HepG2 (cell line): ENCODE results near the gene ARHGAP33. TPM values are rescaled to one million over a fixed set of nuclear protein-coding genes. Genes with fewer than 3 reads are reported as not detected.
A peak's percentile ranks its signal among the peaks of the same experiment; 100 is the strongest.

Experiments used
- GABPB1 ChIP-seq: IDR thresholded peaks from 2 replicates; pipeline ENCODE4 v1.6.1; 2016; ENCODE audit warnings: mild to moderate bottlenecking, missing genetic modification reagents, moderate library complexity, missing compliant biosample characterization
- MAFG ChIP-seq: sonication (generic); formaldehyde crosslinking; IDR thresholded peaks from 2 replicates; pipeline ENCODE4 v1.5.1; 2020; ENCODE audit warnings: mild to moderate bottlenecking, missing genetic modification reagents
- NFYC ChIP-seq: IDR thresholded peaks from 2 replicates; pipeline ENCODE4 v1.6.1; 2016; ENCODE audit warnings: missing genetic modification reagents, missing compliant biosample characterization
- PHF5A ChIP-seq: IDR thresholded peaks from one replicate; pipeline ENCODE4 v1.6.1; 2018; ENCODE audit warnings: low read depth, missing genetic modification reagents; ENCODE audit not compliant: unreplicated experiment
- SIN3B ChIP-seq: fragments of 150-350 bp; IDR thresholded peaks from 2 replicates; pipeline ENCODE4 v1.6.1; 2014; ENCODE audit warnings: low read length
- SKI ChIP-seq: fragments of 450-650 bp; IDR thresholded peaks from one replicate; pipeline ENCODE4 v1.6.1; 2018; ENCODE audit warnings: mild to moderate bottlenecking; ENCODE audit not compliant: partially characterized antibody
- SRY ChIP-seq: sonication (generic); formaldehyde crosslinking; IDR thresholded peaks from 2 replicates; pipeline ENCODE4 v1.8.0; 2022; ENCODE audit warnings: mild to moderate bottlenecking, missing genetic modification reagents
- ZNF143 ChIP-seq: sonication (generic); formaldehyde crosslinking; IDR thresholded peaks from 2 replicates; pipeline ENCODE4 v1.4.0; 2020; ENCODE audit warnings: missing genetic modification reagents
- polyA plus RNA-seq, 8 experiments: library from polyadenylated mRNA; depleted of rRNA in 3 of 8; stranded (reverse) in 7 of 8; unstranded in 1 of 8; fragments of >200 nt; fragmentation: Illumina TruSeq in 4 of 8; extraction: Trizol in 4 of 8; gene quantifications; 2 replicates each; pipeline versions ENCODE4 v1.2.1 to v1.2.3, GENCODE V29; 2011 to 2016; ENCODE audit warnings: low read depth in 4 of 8, missing spikeins in 1 of 8, mixed read lengths in 1 of 8; ENCODE audit not compliant: insufficient read depth in 1 of 8
- total RNA-seq, 5 experiments: library from RNA; depleted of rRNA; stranded (reverse); fragments of >200 nt; fragmentation: Illumina TruSeq; extraction: Trizol; gene quantifications; 2 replicates each; pipeline ENCODE4 v1.2.3, GENCODE V29; 2016; ENCODE audit warnings: low read depth in 1 of 5
- TF ChIP-seq, protein P1 (sequence below), 2 experiments: sonication (generic) in 1 of 2; formaldehyde crosslinking in 1 of 2; IDR thresholded peaks; 2 replicates each; pipeline versions ENCODE4 v1.6.1 to v1.9.0; 2014 to 2022; ENCODE audit warnings: antibody characterized with exemption in 1 of 2, borderline replicate concordance in 1 of 2, inconsistent platforms in 1 of 2, low read depth in 1 of 2, missing genetic modification reagents in 1 of 2
- TF ChIP-seq, protein P2 (sequence below), 2 experiments: sonication (generic) in 1 of 2; formaldehyde crosslinking in 1 of 2; IDR thresholded peaks; 2 replicates each; pipeline versions ENCODE4 v1.5.1 to v1.6.1; 2011 to 2020; ENCODE audit warnings: borderline replicate concordance in 1 of 2, low read depth in 1 of 2, low read length in 1 of 2, mild to moderate bottlenecking in 1 of 2, missing genetic modification reagents in 1 of 2, moderate library complexity in 1 of 2
- TF ChIP-seq, protein P3 (sequence below): IDR thresholded peaks from 2 replicates; pipeline ENCODE4 v1.6.1; 2016; ENCODE audit warnings: low read depth, missing genetic modification reagents, missing compliant biosample characterization
- TF ChIP-seq, protein P4 (sequence below): sonication (generic); formaldehyde crosslinking; IDR thresholded peaks from 2 replicates; pipeline ENCODE4 v1.8.0; 2022; ENCODE audit warnings: mild to moderate bottlenecking, missing genetic modification reagents

Gene ARHGAP33
- total and polyA plus RNA-seq, 2 of the 13 experiments (the other 11 are each of a cell fraction or from before 2014, with no cell fraction given): 1.3 to 2.7 TPM

DNA sequence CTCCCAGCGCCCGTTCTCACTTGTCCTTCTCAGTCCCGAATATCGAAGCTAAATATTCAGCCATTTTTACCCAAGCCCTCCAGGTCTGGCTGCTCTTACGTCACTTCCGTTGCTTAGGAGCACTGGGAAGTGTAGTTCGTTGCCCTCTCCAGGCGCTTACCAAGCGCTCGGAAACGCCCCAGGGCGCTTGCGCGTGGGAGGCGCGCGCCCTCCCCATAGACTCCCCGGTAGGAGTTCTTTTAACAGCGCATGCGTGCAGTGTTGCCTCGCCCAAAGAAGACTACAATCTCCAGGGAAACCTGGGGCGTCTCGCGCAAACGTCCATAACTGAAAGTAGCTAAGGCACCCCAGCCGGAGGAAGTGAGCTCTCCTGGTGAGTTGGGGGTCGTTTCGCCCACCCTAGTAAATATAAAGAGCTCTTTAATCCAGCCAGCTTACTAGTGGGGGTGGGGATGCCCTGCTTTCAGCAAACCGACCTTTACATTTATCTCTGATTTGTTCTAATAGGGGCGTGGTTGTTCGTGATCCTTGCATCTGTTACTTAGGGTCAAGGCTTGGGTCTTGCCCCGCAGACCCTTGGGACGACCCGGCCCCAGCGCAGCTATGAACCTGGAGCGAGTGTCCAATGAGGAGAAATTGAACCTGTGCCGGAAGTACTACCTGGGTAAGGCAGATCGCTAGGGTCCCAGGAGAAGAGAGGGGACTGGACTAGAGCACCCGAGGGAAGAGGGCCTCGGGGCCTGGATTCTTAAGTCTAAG is 29.9 kb upstream of the ARHGAP33 start, which contains the start of the genes PSENEN and U2AF1L4 (continued):
- TF ChIP-seq ZNF143 (CRISPR knock-in tag): peak; percentile 92
- TF ChIP-seq SIN3B: peak; percentile 31; the same call in 1 of the 2 replicates
- TF ChIP-seq, protein P1, sequence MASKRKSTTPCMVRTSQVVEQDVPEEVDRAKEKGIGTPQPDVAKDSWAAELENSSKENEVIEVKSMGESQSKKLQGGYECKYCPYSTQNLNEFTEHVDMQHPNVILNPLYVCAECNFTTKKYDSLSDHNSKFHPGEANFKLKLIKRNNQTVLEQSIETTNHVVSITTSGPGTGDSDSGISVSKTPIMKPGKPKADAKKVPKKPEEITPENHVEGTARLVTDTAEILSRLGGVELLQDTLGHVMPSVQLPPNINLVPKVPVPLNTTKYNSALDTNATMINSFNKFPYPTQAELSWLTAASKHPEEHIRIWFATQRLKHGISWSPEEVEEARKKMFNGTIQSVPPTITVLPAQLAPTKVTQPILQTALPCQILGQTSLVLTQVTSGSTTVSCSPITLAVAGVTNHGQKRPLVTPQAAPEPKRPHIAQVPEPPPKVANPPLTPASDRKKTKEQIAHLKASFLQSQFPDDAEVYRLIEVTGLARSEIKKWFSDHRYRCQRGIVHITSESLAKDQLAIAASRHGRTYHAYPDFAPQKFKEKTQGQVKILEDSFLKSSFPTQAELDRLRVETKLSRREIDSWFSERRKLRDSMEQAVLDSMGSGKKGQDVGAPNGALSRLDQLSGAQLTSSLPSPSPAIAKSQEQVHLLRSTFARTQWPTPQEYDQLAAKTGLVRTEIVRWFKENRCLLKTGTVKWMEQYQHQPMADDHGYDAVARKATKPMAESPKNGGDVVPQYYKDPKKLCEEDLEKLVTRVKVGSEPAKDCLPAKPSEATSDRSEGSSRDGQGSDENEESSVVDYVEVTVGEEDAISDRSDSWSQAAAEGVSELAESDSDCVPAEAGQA (IDR thresholded peaks at IDR 0.05; ENCODE audit: low read depth): peak; percentile 70
- TF ChIP-seq, protein P1 (CRISPR knock-in tag; IDR thresholded peaks at IDR 0.05; ENCODE audit: borderline replicate concordance): no peak
- TF ChIP-seq GABPB1 (CRISPR knock-in tag): peak; percentile 96
- no peak for TF ChIP-seq NFYC
- TF ChIP-seq, protein P2, sequence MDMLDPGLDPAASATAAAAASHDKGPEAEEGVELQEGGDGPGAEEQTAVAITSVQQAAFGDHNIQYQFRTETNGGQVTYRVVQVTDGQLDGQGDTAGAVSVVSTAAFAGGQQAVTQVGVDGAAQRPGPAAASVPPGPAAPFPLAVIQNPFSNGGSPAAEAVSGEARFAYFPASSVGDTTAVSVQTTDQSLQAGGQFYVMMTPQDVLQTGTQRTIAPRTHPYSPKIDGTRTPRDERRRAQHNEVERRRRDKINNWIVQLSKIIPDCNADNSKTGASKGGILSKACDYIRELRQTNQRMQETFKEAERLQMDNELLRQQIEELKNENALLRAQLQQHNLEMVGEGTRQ (IDR thresholded peaks at IDR 0.05; ENCODE audit: low read depth, low read length): no peak
- TF ChIP-seq, protein P2 (CRISPR knock-in tag; IDR thresholded peaks at IDR 0.05; ENCODE audit: borderline replicate concordance): no peak
- no peak for TF ChIP-seq SKI
- TF ChIP-seq SRY (CRISPR knock-in tag): no peak
- TF ChIP-seq PHF5A (CRISPR knock-in tag): no peak
- no peak for TF ChIP-seq MAFG (CRISPR knock-in tag)
- TF ChIP-seq, protein P3, sequence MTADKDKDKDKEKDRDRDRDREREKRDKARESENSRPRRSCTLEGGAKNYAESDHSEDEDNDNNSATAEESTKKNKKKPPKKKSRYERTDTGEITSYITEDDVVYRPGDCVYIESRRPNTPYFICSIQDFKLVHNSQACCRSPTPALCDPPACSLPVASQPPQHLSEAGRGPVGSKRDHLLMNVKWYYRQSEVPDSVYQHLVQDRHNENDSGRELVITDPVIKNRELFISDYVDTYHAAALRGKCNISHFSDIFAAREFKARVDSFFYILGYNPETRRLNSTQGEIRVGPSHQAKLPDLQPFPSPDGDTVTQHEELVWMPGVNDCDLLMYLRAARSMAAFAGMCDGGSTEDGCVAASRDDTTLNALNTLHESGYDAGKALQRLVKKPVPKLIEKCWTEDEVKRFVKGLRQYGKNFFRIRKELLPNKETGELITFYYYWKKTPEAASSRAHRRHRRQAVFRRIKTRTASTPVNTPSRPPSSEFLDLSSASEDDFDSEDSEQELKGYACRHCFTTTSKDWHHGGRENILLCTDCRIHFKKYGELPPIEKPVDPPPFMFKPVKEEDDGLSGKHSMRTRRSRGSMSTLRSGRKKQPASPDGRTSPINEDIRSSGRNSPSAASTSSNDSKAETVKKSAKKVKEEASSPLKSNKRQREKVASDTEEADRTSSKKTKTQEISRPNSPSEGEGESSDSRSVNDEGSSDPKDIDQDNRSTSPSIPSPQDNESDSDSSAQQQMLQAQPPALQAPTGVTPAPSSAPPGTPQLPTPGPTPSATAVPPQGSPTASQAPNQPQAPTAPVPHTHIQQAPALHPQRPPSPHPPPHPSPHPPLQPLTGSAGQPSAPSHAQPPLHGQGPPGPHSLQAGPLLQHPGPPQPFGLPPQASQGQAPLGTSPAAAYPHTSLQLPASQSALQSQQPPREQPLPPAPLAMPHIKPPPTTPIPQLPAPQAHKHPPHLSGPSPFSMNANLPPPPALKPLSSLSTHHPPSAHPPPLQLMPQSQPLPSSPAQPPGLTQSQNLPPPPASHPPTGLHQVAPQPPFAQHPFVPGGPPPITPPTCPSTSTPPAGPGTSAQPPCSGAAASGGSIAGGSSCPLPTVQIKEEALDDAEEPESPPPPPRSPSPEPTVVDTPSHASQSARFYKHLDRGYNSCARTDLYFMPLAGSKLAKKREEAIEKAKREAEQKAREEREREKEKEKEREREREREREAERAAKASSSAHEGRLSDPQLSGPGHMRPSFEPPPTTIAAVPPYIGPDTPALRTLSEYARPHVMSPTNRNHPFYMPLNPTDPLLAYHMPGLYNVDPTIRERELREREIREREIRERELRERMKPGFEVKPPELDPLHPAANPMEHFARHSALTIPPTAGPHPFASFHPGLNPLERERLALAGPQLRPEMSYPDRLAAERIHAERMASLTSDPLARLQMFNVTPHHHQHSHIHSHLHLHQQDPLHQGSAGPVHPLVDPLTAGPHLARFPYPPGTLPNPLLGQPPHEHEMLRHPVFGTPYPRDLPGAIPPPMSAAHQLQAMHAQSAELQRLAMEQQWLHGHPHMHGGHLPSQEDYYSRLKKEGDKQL: no peak
- TF ChIP-seq, protein P4, sequence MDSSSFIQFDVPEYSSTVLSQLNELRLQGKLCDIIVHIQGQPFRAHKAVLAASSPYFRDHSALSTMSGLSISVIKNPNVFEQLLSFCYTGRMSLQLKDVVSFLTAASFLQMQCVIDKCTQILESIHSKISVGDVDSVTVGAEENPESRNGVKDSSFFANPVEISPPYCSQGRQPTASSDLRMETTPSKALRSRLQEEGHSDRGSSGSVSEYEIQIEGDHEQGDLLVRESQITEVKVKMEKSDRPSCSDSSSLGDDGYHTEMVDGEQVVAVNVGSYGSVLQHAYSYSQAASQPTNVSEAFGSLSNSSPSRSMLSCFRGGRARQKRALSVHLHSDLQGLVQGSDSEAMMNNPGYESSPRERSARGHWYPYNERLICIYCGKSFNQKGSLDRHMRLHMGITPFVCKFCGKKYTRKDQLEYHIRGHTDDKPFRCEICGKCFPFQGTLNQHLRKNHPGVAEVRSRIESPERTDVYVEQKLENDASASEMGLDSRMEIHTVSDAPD (CRISPR knock-in tag): no peak
